GM12878 (cell line): Measurements from ENCODE around the gene REEP1. TPM values are rescaled to one million over a fixed set of nuclear protein-coding genes. Genes with fewer than 3 reads are reported as not detected.

Source experiments
- ATAC-seq: fragments of 200-7000 bp; cut with Tn5 transposase; 3 replicates; pipeline ENCODE4 v1.9.1; 2020; ENCODE audit warnings: mild to moderate bottlenecking, moderate library complexity
- BruUV-seq: library from RNA; stranded (reverse); fragments of 400-500 nt; replicated peaks from 2 replicates; lab custom pipeline; 2021; lab: Mats Ljungman, UMichigan
- CTCF ChIA-PET: fragments of 300-600 bp; sonication (Branson Sonifier 250); formaldehyde crosslinking; extraction: SDS; loops from one replicate; lab custom pipeline; 2021; ENCODE audit warnings: inconsistent platforms; lab: Yijun Ruan, JAX
- POLR2A ChIA-PET: fragments of 350-600 bp; formaldehyde crosslinking; extraction: SDS; loops from one replicate; lab custom pipeline; 2021; ENCODE audit warnings: inconsistent platforms; lab: Charles Lee
- RAD21 ChIA-PET: fragments of 300-600 bp; sonication (Branson Sonifier 250); formaldehyde crosslinking; loops from one replicate; lab custom pipeline; 2023; ENCODE audit warnings: antibody characterized with exemption; ENCODE audit not compliant: unreplicated experiment; lab: Charles Lee
- SMC1A ChIA-PET: fragments of 300-600 bp; sonication (Branson Sonifier 250); formaldehyde crosslinking; loops from one replicate; lab custom pipeline; 2023; ENCODE audit not compliant: unreplicated experiment, uncharacterized antibody; lab: Charles Lee
- DNase-seq: peaks from one replicate; pipeline ENCODE4 v3.0.0-alpha.2; 2011; ENCODE audit warnings: low read depth, low spot score
- FAIRE-seq: peaks from 3 replicates; lab custom pipeline; 2011; peaks lifted over from hg19 to GRCh38; lab: Jason Lieb, UNC
- H2AFZ ChIP-seq: 2 replicates; pipeline ENCODE4 v1.6.0; 2011; ENCODE audit warnings: low read depth, low read length, control low read depth; ENCODE audit not compliant: control insufficient read depth
- H3K27ac ChIP-seq: 2 replicates; pipeline ENCODE4 v1.5.1; 2011; ENCODE audit warnings: control low read depth; ENCODE audit not compliant: control insufficient read depth, insufficient read depth
- H3K27me3 ChIP-seq, 2 experiments: replicated peaks in 1 of 2; 2 replicates each; pipeline versions ENCODE4 v1.6.0 to v1.6.1; 2011; ENCODE audit warnings: low read length in 1 of 2; ENCODE audit not compliant: control insufficient read depth in 2 of 2, insufficient read depth in 2 of 2
- H3K36me3 ChIP-seq, 2 experiments: 2 replicates each; pipeline ENCODE4 v1.5.1; 2011; ENCODE audit warnings: low read length in 1 of 2; ENCODE audit not compliant: control insufficient read depth in 2 of 2, insufficient read depth in 2 of 2
- H3K4me1 ChIP-seq: 2 replicates; pipeline ENCODE4 v1.6.1; 2011; ENCODE audit warnings: mild to moderate bottlenecking, low read length, moderate library complexity, mixed read lengths; ENCODE audit not compliant: control insufficient read depth, insufficient read depth
- H3K4me2 ChIP-seq: 2 replicates; pipeline ENCODE4 v1.6.0; 2011; ENCODE audit warnings: control low read depth; ENCODE audit not compliant: control insufficient read depth, insufficient read depth
- H3K4me3 ChIP-seq: fragments of 200-600 bp; sonication (generic); 2 replicates; pipeline ENCODE4 v1.5.1; 2016
- H3K79me2 ChIP-seq: 2 replicates; pipeline ENCODE4 v1.6.0; 2011; ENCODE audit warnings: low read length; ENCODE audit not compliant: control insufficient read depth, insufficient read depth
- H3K9ac ChIP-seq: 2 replicates; pipeline ENCODE4 v1.8.0; 2011; ENCODE audit warnings: low read length, control low read depth, mixed read lengths; ENCODE audit not compliant: control insufficient read depth, insufficient read depth
- H3K9me3 ChIP-seq: replicated peaks from 3 replicates; pipeline ENCODE4 v1.5.1; 2011; ENCODE audit warnings: mild to moderate bottlenecking, low read length; ENCODE audit not compliant: control insufficient read depth, insufficient read depth
- H4K20me1 ChIP-seq: 2 replicates; pipeline ENCODE4 v1.6.0; 2011; ENCODE audit not compliant: control insufficient read depth, insufficient read depth
- GATAD2B ChIP-seq: fragments of 450-650 bp; conservative IDR thresholded peaks from 2 replicates; pipeline ENCODE4 v1.6.1; 2017; ENCODE audit warnings: low read depth, mild to moderate bottlenecking, moderate library complexity
- IKZF1 ChIP-seq: fragments of 450-650 bp; conservative IDR thresholded peaks from 2 replicates; pipeline ENCODE4 v1.6.1; 2017; ENCODE audit warnings: antibody characterized with exemption, mild to moderate bottlenecking
- MEF2B ChIP-seq: fragments of 450-650 bp; IDR thresholded peaks from 2 replicates; pipeline ENCODE4 v1.6.1; 2018; ENCODE audit warnings: mild to moderate bottlenecking, moderate library complexity; ENCODE audit not compliant: partially characterized antibody, poor library complexity, severe bottlenecking
- MTA2 ChIP-seq: fragments of 450-650 bp; IDR thresholded peaks from 2 replicates; pipeline ENCODE4 v1.6.1; 2016; ENCODE audit warnings: low read depth, mild to moderate bottlenecking, moderate library complexity
- NKRF ChIP-seq: fragments of 450-650 bp; conservative IDR thresholded peaks from 2 replicates; pipeline ENCODE4 v1.6.1; 2017; ENCODE audit warnings: mild to moderate bottlenecking, moderate library complexity
- PAX5 ChIP-seq: IDR thresholded peaks from 2 replicates; pipeline ENCODE4 v1.6.1; 2011; ENCODE audit warnings: low read depth, low read length, borderline replicate concordance
- POU2F2 ChIP-seq: IDR thresholded peaks from 3 replicates; pipeline ENCODE4 v1.6.1; 2011; ENCODE audit warnings: low read depth, mild to moderate bottlenecking, low read length, borderline replicate concordance
- RAD51 ChIP-seq: fragments of 450-650 bp; IDR thresholded peaks from 2 replicates; pipeline ENCODE4 v1.6.1; 2016; ENCODE audit warnings: moderate library complexity, mild to moderate bottlenecking, inconsistent platforms
- SKIL ChIP-seq: fragments of 450-650 bp; IDR thresholded peaks from 2 replicates; pipeline ENCODE4 v1.6.1; 2017; ENCODE audit warnings: mild to moderate bottlenecking, low read depth, inconsistent platforms; ENCODE audit not compliant: poor library complexity, severe bottlenecking
- SMAD1 ChIP-seq: fragments of 450-650 bp; IDR thresholded peaks from 2 replicates; pipeline ENCODE4 v1.6.1; 2018; ENCODE audit warnings: mild to moderate bottlenecking, low read depth; ENCODE audit not compliant: partially characterized antibody
- SMC3 ChIP-seq: IDR thresholded peaks from 2 replicates; pipeline ENCODE4 v1.6.1; 2011; ENCODE audit warnings: low read length, improper control_type of control experiment, borderline replicate concordance
- WRNIP1 ChIP-seq: IDR thresholded peaks from 2 replicates; pipeline ENCODE4 v1.6.1; 2011; ENCODE audit warnings: low read depth, low read length, improper control_type of control experiment, borderline replicate concordance
- ZNF687 ChIP-seq: fragments of 450-650 bp; IDR thresholded peaks from 2 replicates; pipeline ENCODE4 v1.6.1; 2017; ENCODE audit warnings: mild to moderate bottlenecking, moderate library complexity
- WGBS: methylation state at CpG from one replicate; pipeline ENCODE4 v1.1.6; 2016; ENCODE audit warnings: low lambda C conversion rate; ENCODE audit not compliant: insufficient replicate concordance, insufficient coverage; ENCODE audit errors: missing lambda C conversion rate; 5-methylcytosine and 5-hydroxymethylcytosine counted together
- in situ Hi-C: fragments of 300-500 bp; cut with MboI; formaldehyde crosslinking; loops from 9 replicates; pipeline ENCODE4 v1.14.3; 2018; ENCODE audit warnings: mixed read lengths
- intact Hi-C: fragments of 100-400 bp; cut with micrococcal nuclease; formaldehyde crosslinking; loops from one replicate; pipeline ENCODE4 v1.14.2; 2022; ENCODE audit not compliant: unreplicated experiment
- polyA plus RNA-seq, 11 experiments: library from polyadenylated mRNA; depleted of rRNA in 4 of 11; unstranded in 6 of 11; stranded (reverse) in 5 of 11; fragments of >200 nt; fragmentation: Nextera tagmentation in 4 of 11; fragmentation: Illumina TruSeq in 1 of 11; extraction: Ambion mirVana in 4 of 11; extraction: Trizol in 1 of 11; gene quantifications; 1 replicate in 1 of 11; 2 replicates in 10 of 11; pipeline versions ENCODE4 v1.2.1 to v1.2.3, GENCODE V29; 2011 to 2016; ENCODE audit warnings: inconsistent platforms in 2 of 11, missing spikeins in 2 of 11, low read depth in 1 of 11
- total RNA-seq, 4 experiments: library from RNA; depleted of rRNA in 3 of 4; stranded (reverse); fragments of >200 nt in 3 of 4; fragmentation: Illumina TruSeq in 1 of 4; extraction: Trizol in 1 of 4; gene quantifications; 2 replicates each; pipeline versions ENCODE4 v1.2.1 to v1.2.3, GENCODE V29; 2013 to 2021

The REEP1 gene
- total and polyA plus RNA-seq, 10 of the 15 experiments (the other 5 are each of a cell fraction or from before 2014, with no cell fraction given): 0.02 to 0.30 (median 0.09) TPM; not detected in 1

GRCh38 chr2:86274918-86275275 is 62.5 kb downstream of the REEP1 start:
- Histone ChIP-seq H3K27ac (peak overlapping the region; percentile 58), H3K79me2 (no peaks in the 10 kb centered on the region), H2AFZ (no peak overlapping the region), H3K4me3 (no peak overlapping the region), H4K20me1 (no peaks in the 10 kb centered on the region), H3K9me3 (peaks cover 12% of the 10 kb centered on the region; the same call in 2 of the 3 replicates), H3K27me3 (no peaks in the 10 kb centered on the region), H3K4me2 (peak overlapping the region; percentile 19; the same call in 1 of the 2 replicates), H3K4me1 (peaks cover 28% of the 10 kb centered on the region), H3K9ac (no peak overlapping the region), H3K36me3 (no peaks in the 10 kb centered on the region)
- ChIA-PET SMC1A (interaction anchor here (0.9 to 3.2 kb wide), 18 partner anchors 8 to 94 kb away, joined by 3 to 15 read pairs (median 4); no protein-coding TSS in a partner anchor), RAD21 (interaction anchor here (1.1 to 3.0 kb wide), 10 partner anchors 8 to 167 kb away, joined by 3 to 18 read pairs (median 6); no protein-coding TSS in a partner anchor), CTCF (interaction anchor here (0.5 to 2.3 kb wide), 13 partner anchors 10 to 654 kb away, joined by 3 to 8 read pairs (median 5); no protein-coding TSS in a partner anchor), POLR2A (interaction anchor here (1.5 to 2.8 kb wide), 3 partner anchors 10 to 50 kb away, joined by 3 to 21 read pairs (median 3); no protein-coding TSS in a partner anchor)
- in situ Hi-C loops (no loop called here), intact Hi-C loops (no loop called here)
- no TSS peak for BruUV-seq
- DNase-seq (peak; percentile 60), ATAC-seq (peak; percentile 90), FAIRE-seq (peak; percentile 31)
- 11% methylated on average over 3 of the region's 3 CpGs for WGBS
- TF ChIP-seq RAD51 (peak; percentile 37; the same call in 1 of the 2 replicates), IKZF1 (peak; percentile 59), MTA2 (0 out of 2 replicates have a peak, but pooled peaks have one; percentile 13), NKRF (no peak), ZNF687 (peak; percentile 73), SKIL (peak; percentile 59), SMAD1 (peak; percentile 99), SMC3 (no peak), MEF2B (peak; percentile 57), WRNIP1 (no peak), PAX5 (0 out of 2 replicates have a peak, but pooled peaks have one; percentile 34), GATAD2B (peak; percentile 1; the same call in 1 of the 2 replicates), POU2F2 (0 out of 3 replicates have a peak, but pooled peaks have one; percentile 11)
